ENCODE results near the gene PARVB. TPM values are rescaled to one million over a fixed set of nuclear protein-coding genes. Genes with fewer than 3 reads are reported as not detected.

Gene PARVB
- total and polyA plus RNA-seq, 7 experiments from 2014 or later = 0.18 to 51.2 (median 4.2) TPM

GRCh38 chr22:44158816-44159215, 134.7 kb downstream of the PARVB start:
- ChIA-PET POLR2A (no interaction called here), CTCF (no interaction called here)
- no peaks in the 10 kb centered on the region for H3K4me1 ChIP-seq (ENCODE audit: control insufficient read depth in 2 of 2, insufficient read depth in 2 of 2, low read length in 2 of 2)
- ATAC-seq = no peak
- H3K4me3 ChIP-seq (ENCODE audit: low read length) = no peak overlapping the region
- no peak overlapping the region for H3K4me3 Mint-ChIP-seq
- H3K36me3 ChIP-seq (ENCODE audit: control insufficient read depth in 2 of 3, insufficient read depth in 3 of 3, low read length in 3 of 3) = no peaks in the 10 kb centered on the region
- H3K27ac Mint-ChIP-seq = peak overlapping the region in 1 of 9 donors; percentile 49
- H3K27me3 ChIP-seq (ENCODE audit: control insufficient read depth in 2 of 2, insufficient read depth in 2 of 2, low read length in 2 of 2) = no peaks in the 10 kb centered on the region
- H3K9me3 ChIP-seq (ENCODE audit: control insufficient read depth in 2 of 3, low read length in 3 of 3) = no peaks in the 10 kb centered on the region
- no peaks in the 10 kb centered on the region for H3K9me3 Mint-ChIP-seq
- H3K36me3 Mint-ChIP-seq = peaks cover 0 to 3% (median 0%) of the 10 kb centered on the region in 5 donors
- intact Hi-C loops (cut with micrococcal nuclease) = no loop called here
- no peak overlapping the region for H3K27ac ChIP-seq (ENCODE audit: low read depth, low read length)
- peaks cover 0 to 5% (median 0%) of the 10 kb centered on the region in 7 donors for H3K4me1 Mint-ChIP-seq
- no peak for DNase-seq
- H3K27me3 Mint-ChIP-seq = no peaks in the 10 kb centered on the region

GRCh38 chr22:44159221-44159620, 135.1 kb downstream of the PARVB start:
- Histone ChIP-seq H3K4me3 (ENCODE audit: low read length) (no peak overlapping the region), H3K36me3 (ENCODE audit: control insufficient read depth in 2 of 3, insufficient read depth in 3 of 3, low read length in 3 of 3) (no peaks in the 10 kb centered on the region), H3K27ac (ENCODE audit: low read depth, low read length) (no peak overlapping the region), H3K9me3 (ENCODE audit: control insufficient read depth in 2 of 3, low read length in 3 of 3) (no peaks in the 10 kb centered on the region), H3K4me1 (ENCODE audit: control insufficient read depth in 2 of 2, insufficient read depth in 2 of 2, low read length in 2 of 2) (no peaks in the 10 kb centered on the region), H3K27me3 (ENCODE audit: control insufficient read depth in 2 of 2, insufficient read depth in 2 of 2, low read length in 2 of 2) (no peaks in the 10 kb centered on the region)
- no peak for DNase-seq
- no peaks in the 10 kb centered on the region for H3K27me3 Mint-ChIP-seq
- H3K4me1 Mint-ChIP-seq = peaks cover 0 to 5% (median 0%) of the 10 kb centered on the region in 7 donors
- CTCF ChIA-PET = no interaction called here
- H3K36me3 Mint-ChIP-seq = peaks cover 0 to 3% (median 0%) of the 10 kb centered on the region in 5 donors
- POLR2A ChIA-PET = no interaction called here
- no peak for ATAC-seq
- no peak overlapping the region for H3K27ac Mint-ChIP-seq
- H3K9me3 Mint-ChIP-seq = no peaks in the 10 kb centered on the region
- H3K4me3 Mint-ChIP-seq = no peak overlapping the region
- intact Hi-C loops (cut with micrococcal nuclease) = no loop called here

GRCh38 chr22:44159811-44160210, 135.7 kb downstream of the PARVB start:
- Mint-ChIP-seq H3K4me3 (no peak overlapping the region), H3K9me3 (no peaks in the 10 kb centered on the region), H3K36me3 (peaks cover 0 to 3% (median 0%) of the 10 kb centered on the region in 5 donors), H3K4me1 (peaks cover 0 to 5% (median 0%) of the 10 kb centered on the region in 7 donors), H3K27me3 (no peaks in the 10 kb centered on the region), H3K27ac (no peak overlapping the region)
- POLR2A ChIA-PET = no interaction called here
- DNase-seq (no peak), ATAC-seq (no peak)
- H3K27me3 ChIP-seq (ENCODE audit: control insufficient read depth in 2 of 2, insufficient read depth in 2 of 2, low read length in 2 of 2) = no peaks in the 10 kb centered on the region
- H3K4me3 ChIP-seq (ENCODE audit: low read length) = no peak overlapping the region
- H3K36me3 ChIP-seq (ENCODE audit: control insufficient read depth in 2 of 3, insufficient read depth in 3 of 3, low read length in 3 of 3) = no peaks in the 10 kb centered on the region
- H3K9me3 ChIP-seq (ENCODE audit: control insufficient read depth in 2 of 3, low read length in 3 of 3) = no peaks in the 10 kb centered on the region
- no peak overlapping the region for H3K27ac ChIP-seq (ENCODE audit: low read depth, low read length)
- no peaks in the 10 kb centered on the region for H3K4me1 ChIP-seq (ENCODE audit: control insufficient read depth in 2 of 2, insufficient read depth in 2 of 2, low read length in 2 of 2)
- CTCF ChIA-PET = no interaction called here
- intact Hi-C loops (cut with micrococcal nuclease) = no loop called here

DNA sequence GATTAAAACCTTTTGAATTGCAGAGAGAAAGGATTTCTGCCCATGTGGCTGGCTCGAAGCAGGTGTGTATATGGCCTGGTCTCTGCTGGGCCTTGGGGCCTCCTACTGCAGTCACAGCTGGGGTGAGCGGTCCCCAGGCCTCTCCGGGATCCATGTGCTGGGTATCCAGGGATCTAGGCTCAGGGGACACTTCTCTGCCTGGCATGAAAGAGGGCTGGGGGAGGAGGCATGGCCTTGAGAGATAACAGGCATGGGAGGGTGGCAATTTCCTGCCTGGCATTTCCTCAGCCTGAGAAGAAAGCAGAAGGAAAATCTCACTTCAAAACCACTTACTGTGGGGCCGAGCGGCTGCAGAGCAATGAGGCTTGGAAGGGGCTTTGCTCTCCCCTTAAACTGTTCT, 136.3 kb downstream of the PARVB start:
- Histone ChIP-seq H3K27ac (ENCODE audit: low read depth, low read length) (no peak overlapping the region), H3K27me3 (ENCODE audit: control insufficient read depth in 2 of 2, insufficient read depth in 2 of 2, low read length in 2 of 2) (no peaks in the 10 kb centered on the region), H3K36me3 (ENCODE audit: control insufficient read depth in 2 of 3, insufficient read depth in 3 of 3, low read length in 3 of 3) (no peaks in the 10 kb centered on the region), H3K4me1 (ENCODE audit: control insufficient read depth in 2 of 2, insufficient read depth in 2 of 2, low read length in 2 of 2) (no peaks in the 10 kb centered on the region), H3K9me3 (ENCODE audit: control insufficient read depth in 2 of 3, low read length in 3 of 3) (no peaks in the 10 kb centered on the region), H3K4me3 (ENCODE audit: low read length) (no peak overlapping the region)
- ChIA-PET POLR2A (no interaction called here), CTCF (interaction anchor here (0.6 kb wide), 1 partner anchor 49 kb away, joined by 3 read pairs; no protein-coding TSS in a partner anchor)
- H3K9me3 Mint-ChIP-seq = no peaks in the 10 kb centered on the region
- intact Hi-C loops (cut with micrococcal nuclease) = no loop called here
- ATAC-seq (peak; percentile 20), DNase-seq (no peak)
- peaks cover 0 to 3% (median 0%) of the 10 kb centered on the region in 5 donors for H3K36me3 Mint-ChIP-seq
- no peaks in the 10 kb centered on the region for H3K27me3 Mint-ChIP-seq
- peaks cover 0 to 5% (median 0%) of the 10 kb centered on the region in 7 donors for H3K4me1 Mint-ChIP-seq
- no peak overlapping the region for H3K27ac Mint-ChIP-seq
- no peak overlapping the region for H3K4me3 Mint-ChIP-seq

- no peaks in the 10 kb centered on the region for H3K9me3 Mint-ChIP-seq
- Histone ChIP-seq H3K36me3 (ENCODE audit: control insufficient read depth in 2 of 3, insufficient read depth in 3 of 3, low read length in 3 of 3) (no peaks in the 10 kb centered on the region), H3K4me3 (ENCODE audit: low read length) (no peak overlapping the region), H3K4me1 (ENCODE audit: control insufficient read depth in 2 of 2, insufficient read depth in 2 of 2, low read length in 2 of 2) (no peaks in the 10 kb centered on the region), H3K9me3 (ENCODE audit: control insufficient read depth in 2 of 3, low read length in 3 of 3) (no peaks in the 10 kb centered on the region), H3K27ac (ENCODE audit: low read depth, low read length) (no peak overlapping the region), H3K27me3 (ENCODE audit: control insufficient read depth in 2 of 2, insufficient read depth in 2 of 2, low read length in 2 of 2) (no peaks in the 10 kb centered on the region)
- H3K27ac Mint-ChIP-seq = no peak overlapping the region
- H3K36me3 Mint-ChIP-seq = peaks cover 0 to 3% (median 0%) of the 10 kb centered on the region in 5 donors
- H3K4me3 Mint-ChIP-seq = no peak overlapping the region
- intact Hi-C loops (cut with micrococcal nuclease) = no loop called here
- CTCF ChIA-PET = no interaction called here
- POLR2A ChIA-PET = no interaction called here
- peaks cover 0 to 3% (median 0%) of the 10 kb centered on the region in 7 donors for H3K4me1 Mint-ChIP-seq
- DNase-seq = no peak
- ATAC-seq = no peak
- H3K27me3 Mint-ChIP-seq = no peaks in the 10 kb centered on the region
Measured at GRCh38 chr22:44161673-44162072, 137.6 kb downstream of the PARVB start.

DNA sequence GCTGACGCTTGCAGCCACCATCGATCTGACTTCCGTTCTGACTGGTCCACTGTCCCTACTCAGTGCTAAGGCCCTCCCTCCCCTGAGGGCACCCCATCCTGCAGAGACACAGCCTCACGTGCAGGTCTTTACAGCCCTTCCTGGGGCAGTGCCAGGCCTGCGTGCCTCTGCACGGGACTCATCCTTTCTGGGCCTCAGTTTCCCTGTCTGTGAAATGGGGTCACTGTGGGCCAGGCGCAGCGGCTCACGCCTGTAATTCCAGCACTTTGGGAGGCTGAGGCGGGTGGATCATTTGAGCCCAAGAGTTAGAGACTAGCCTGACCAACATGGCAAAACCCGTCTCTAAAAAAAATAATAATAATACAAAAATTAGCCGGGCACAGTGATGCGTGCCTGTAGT, 138.9 kb downstream of the PARVB start:
- CTCF ChIA-PET = no interaction called here
- H3K27me3 ChIP-seq (ENCODE audit: control insufficient read depth in 2 of 2, insufficient read depth in 2 of 2, low read length in 2 of 2) = no peaks in the 10 kb centered on the region
- no peak overlapping the region for H3K27ac ChIP-seq (ENCODE audit: low read depth, low read length)
- H3K4me3 ChIP-seq (ENCODE audit: low read length) = no peak overlapping the region
- H3K9me3 ChIP-seq (ENCODE audit: control insufficient read depth in 2 of 3, low read length in 3 of 3) = no peaks in the 10 kb centered on the region
- Mint-ChIP-seq H3K4me3 (no peak overlapping the region), H3K4me1 (peaks cover 0 to 2% (median 0%) of the 10 kb centered on the region in 7 donors), H3K27ac (no peak overlapping the region), H3K9me3 (no peaks in the 10 kb centered on the region), H3K36me3 (peaks cover 0 to 2% (median 0%) of the 10 kb centered on the region in 5 donors), H3K27me3 (no peaks in the 10 kb centered on the region)
- no peak for DNase-seq
- no peak for ATAC-seq
- intact Hi-C loops (cut with micrococcal nuclease) = no loop called here
- H3K4me1 ChIP-seq (ENCODE audit: control insufficient read depth in 2 of 2, insufficient read depth in 2 of 2, low read length in 2 of 2) = no peaks in the 10 kb centered on the region
- POLR2A ChIA-PET = no interaction called here
- no peaks in the 10 kb centered on the region for H3K36me3 ChIP-seq (ENCODE audit: control insufficient read depth in 2 of 3, insufficient read depth in 3 of 3, low read length in 3 of 3)

DNA sequence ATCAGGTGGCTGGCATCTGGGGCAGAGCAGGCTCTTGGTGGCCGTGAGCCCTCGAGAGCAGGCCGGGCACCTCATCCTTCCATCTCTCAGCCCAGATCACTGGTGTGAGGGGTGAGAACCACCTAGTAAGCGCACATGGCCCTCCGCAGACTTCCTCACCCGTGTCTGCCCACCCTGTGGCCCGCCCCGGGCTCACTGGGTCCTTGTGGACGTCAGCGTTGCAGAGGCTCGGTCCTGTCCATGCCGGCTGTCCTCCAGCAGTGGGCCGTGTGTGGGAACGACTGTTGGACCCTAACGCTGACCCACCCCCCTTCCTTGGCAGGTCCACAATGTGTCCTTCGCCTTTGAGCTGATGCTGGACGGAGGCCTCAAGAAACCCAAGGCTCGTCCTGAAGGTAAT, 139.4 kb downstream of the PARVB start:
- no peak overlapping the region for H3K4me3 ChIP-seq (ENCODE audit: low read length)
- intact Hi-C loops (cut with micrococcal nuclease) = no loop called here
- no peaks in the 10 kb centered on the region for H3K36me3 Mint-ChIP-seq
- H3K4me3 Mint-ChIP-seq = no peak overlapping the region
- H3K27me3 ChIP-seq (ENCODE audit: control insufficient read depth in 2 of 2, insufficient read depth in 2 of 2, low read length in 2 of 2) = no peaks in the 10 kb centered on the region
- no peak for DNase-seq
- H3K9me3 ChIP-seq (ENCODE audit: control insufficient read depth in 2 of 3, low read length in 3 of 3) = no peaks in the 10 kb centered on the region
- no peak for ATAC-seq
- POLR2A ChIA-PET = no interaction called here
- no peaks in the 10 kb centered on the region for H3K27me3 Mint-ChIP-seq
- no peaks in the 10 kb centered on the region for H3K4me1 ChIP-seq (ENCODE audit: control insufficient read depth in 2 of 2, insufficient read depth in 2 of 2, low read length in 2 of 2)
- peaks cover 0 to 2% (median 0%) of the 10 kb centered on the region in 7 donors for H3K4me1 Mint-ChIP-seq
- CTCF ChIA-PET = no interaction called here
- H3K9me3 Mint-ChIP-seq = no peaks in the 10 kb centered on the region
- H3K36me3 ChIP-seq (ENCODE audit: control insufficient read depth in 2 of 3, insufficient read depth in 3 of 3, low read length in 3 of 3) = no peaks in the 10 kb centered on the region
- H3K27ac ChIP-seq (ENCODE audit: low read depth, low read length) = no peak overlapping the region
- no peak overlapping the region for H3K27ac Mint-ChIP-seq

Data from naive thymus-derived CD4-positive, alpha-beta T cell (primary cell).